Activated effector memory CD4-positive, alpha-beta T cell treated with Interleukin-2 at 50 U/mL for 16 hours (primary cell): ENCODE results near the gene WFDC11.

Experiments used
- DNase-seq: peaks from one replicate; pipeline ENCODE4 v3.0.0-alpha.2; 2020

Gene WFDC11

DNA sequence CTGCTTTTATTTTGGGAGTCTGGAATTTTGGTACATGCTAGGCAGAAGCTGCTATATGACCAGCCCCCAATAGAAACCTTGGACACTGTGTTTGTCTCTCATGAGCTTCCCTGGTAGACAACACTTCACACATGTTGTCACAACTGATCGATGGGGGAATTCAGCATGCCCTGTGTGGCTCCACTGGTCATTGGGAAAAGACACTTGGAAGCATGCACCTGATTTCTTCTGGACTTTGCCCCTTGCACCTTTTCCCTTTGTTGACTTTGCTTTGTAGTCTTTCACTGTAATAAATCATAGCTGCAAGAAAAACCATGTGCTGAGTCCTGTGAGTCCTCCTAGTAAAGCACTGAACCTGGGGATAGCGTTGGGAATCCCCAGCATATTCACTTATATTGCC, 48.4 kb downstream of the WFDC11 start:
- DNase-seq, result no peak

DNA sequence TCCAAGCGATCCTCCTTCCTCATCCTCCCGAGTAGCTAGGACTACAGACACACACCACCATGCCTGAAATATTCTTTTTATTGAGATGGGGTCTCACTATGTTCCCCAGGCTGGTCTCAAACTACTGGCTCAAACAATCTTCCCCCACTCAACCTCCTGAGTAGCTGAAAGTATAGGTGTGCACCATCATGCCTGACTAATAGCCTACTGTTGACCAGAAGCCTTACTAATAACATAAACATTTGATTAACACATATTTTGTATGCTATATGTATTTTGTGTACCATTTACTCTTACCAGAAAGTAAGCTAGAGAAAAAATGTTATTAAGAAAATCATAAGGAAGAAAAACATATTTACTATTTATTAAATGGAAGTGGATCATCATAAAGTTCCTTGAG, 52.4 kb downstream of the WFDC11 start:
- DNase-seq, result no peak

DNA sequence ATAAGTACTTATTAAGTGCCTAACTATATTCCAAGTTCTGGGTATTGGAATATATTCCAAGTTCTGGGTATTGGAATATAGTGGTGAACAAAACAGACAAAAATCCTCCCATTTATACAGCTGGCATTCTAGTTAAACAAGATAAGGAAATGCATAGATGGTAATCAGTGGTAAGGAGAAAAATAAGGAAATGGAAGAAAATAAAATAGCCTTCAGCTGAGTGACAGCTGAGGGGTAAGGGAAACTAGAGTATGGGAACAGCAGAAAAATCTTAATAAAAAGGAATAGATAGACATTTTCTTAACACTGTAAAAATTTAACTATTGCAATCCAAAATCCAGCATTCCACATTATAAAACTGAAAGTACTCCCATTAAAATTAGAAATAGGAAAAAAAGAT, 57.7 kb downstream of the WFDC11 start:
- no peak for DNase-seq

DNA sequence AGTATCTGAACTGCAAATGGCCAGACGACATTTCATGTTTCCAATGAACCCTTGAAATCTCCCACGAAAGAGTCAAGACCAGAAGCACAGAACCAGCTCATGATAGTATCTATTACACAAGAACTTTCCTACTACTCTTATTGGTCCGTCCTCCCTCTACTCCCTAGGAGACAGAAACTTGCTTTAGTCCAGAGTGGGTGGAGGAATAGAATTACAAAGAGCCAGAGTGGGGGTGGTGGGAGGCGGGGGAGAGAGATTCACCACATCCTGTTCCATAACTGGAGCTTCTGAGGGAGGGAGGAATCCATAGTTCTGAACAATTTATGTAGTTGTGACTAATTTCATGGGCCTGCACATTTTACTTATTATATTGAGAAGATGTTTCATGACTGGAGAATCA, 59.0 kb downstream of the WFDC11 start:
- no peak for DNase-seq

DNA sequence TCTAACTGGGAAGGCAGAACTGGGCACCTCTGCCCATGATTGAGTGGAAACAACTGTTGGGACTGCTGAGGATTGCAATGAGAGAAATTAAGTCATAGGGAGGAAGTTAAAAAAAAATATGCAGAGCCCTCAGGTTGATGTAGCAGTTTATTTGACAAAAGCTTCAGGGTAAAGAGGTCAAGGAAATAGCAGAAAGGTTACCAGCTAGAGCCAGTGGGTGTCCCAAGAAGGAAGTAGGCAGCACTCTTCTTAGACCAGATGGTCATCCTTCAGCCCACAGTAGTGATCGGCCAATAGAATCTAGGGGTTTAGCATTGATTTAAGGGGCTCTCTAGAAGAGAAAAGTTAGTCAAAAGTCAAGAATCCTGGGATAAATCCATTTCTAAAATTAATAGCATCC, 62.2 kb downstream of the WFDC11 start:
- no peak for DNase-seq
